Prostate gland (tissue), 2 donors: ENCODE data around the gene B4GALT4.

ENCODE experiments used
- CTCF ChIP-seq, 4 experiments: fragments of 200-600 bp in 2 of 4; fragments of 450-650 bp in 2 of 4; sonication (generic) in 2 of 4; IDR thresholded peaks; 1 replicate in 3 of 4; 2 replicates in 1 of 4; pipeline ENCODE4 v1.5.1; 2016 to 2019; ENCODE audit warnings: antibody characterized with exemption in 4 of 4, mild to moderate bottlenecking in 2 of 4, moderate library complexity in 2 of 4
- POLR2A ChIP-seq: fragments of 450-650 bp; IDR thresholded peaks from one replicate; pipeline ENCODE4 v1.6.1; 2016; ENCODE audit warnings: antibody characterized with exemption, mild to moderate bottlenecking
- POLR2AphosphoS5 ChIP-seq: sonication (generic); formaldehyde crosslinking; IDR thresholded peaks from one replicate; pipeline ENCODE4 v1.6.1; 2017; ENCODE audit warnings: antibody characterized with exemption

- TF ChIP-seq CTCF (IDR thresholded peaks at IDR 0.05) (no peak), POLR2A (no peak), POLR2AphosphoS5 (no peak)
These were observed 64.6 kb downstream of the B4GALT4 start for GRCh38 chr3:119175872-119176756.
